ENCODE measurements around the gene GMDS. TPM values are rescaled to one million over a fixed set of nuclear protein-coding genes. Genes with fewer than 3 reads are reported as not detected.

The GMDS gene
- total RNA-seq, 2 donors from 2014 or later = 25.4 to 29.5 TPM

- Mint-ChIP-seq H3K4me3 (no peak overlapping the region), H3K4me1 (peaks cover 44% of the 10 kb centered on the region), H3K9me3 (no peaks in the 10 kb centered on the region), H3K36me3 (ENCODE audit: low read depth) (no peaks in the 10 kb centered on the region), H3K27me3 (ENCODE audit: insufficient read depth) (no peaks in the 10 kb centered on the region), H3K27ac (no peak overlapping the region)
- Histone ChIP-seq H3K36me3 (ENCODE audit: control insufficient read depth, insufficient read depth, low read length) (no peaks in the 10 kb centered on the region), H3K4me3 (ENCODE audit: low read length) (no peak overlapping the region), H3K9me3 (ENCODE audit: control insufficient read depth, low read length) (no peaks in the 10 kb centered on the region), H3K4me1 (ENCODE audit: control insufficient read depth, insufficient read depth, low read length) (peaks cover 9% of the 10 kb centered on the region), H3K27me3 (ENCODE audit: control insufficient read depth, insufficient read depth, low read length, poor library complexity, severe bottlenecking) (no peaks in the 10 kb centered on the region), H3K27ac (ENCODE audit: low read depth, low read length) (no peak overlapping the region), H3K9ac (ENCODE audit: extremely low read depth, low read length, poor library complexity, severe bottlenecking) (no peak overlapping the region)
- no peak for TF ChIP-seq CTCF (conservative IDR thresholded peaks at IDR 0.05)
- DNase-seq = no peak
- WGBS, 2 experiments (ENCODE audit: insufficient coverage in 1 of 2, insufficient read length in 1 of 2) = 91 to 96% methylated on average over 4 of the region's 4 CpGs
Observed at GRCh38 chr6:2229039-2229438, 16.4 kb downstream of the GMDS start.

GRCh38 chr6:2228392-2228791, 17.0 kb downstream of the GMDS start:
- H3K4me3 ChIP-seq (ENCODE audit: low read length) = no peak overlapping the region
- no peaks in the 10 kb centered on the region for H3K36me3 Mint-ChIP-seq (ENCODE audit: low read depth)
- H3K9me3 Mint-ChIP-seq = no peaks in the 10 kb centered on the region
- H3K4me1 Mint-ChIP-seq = peaks cover 50% of the 10 kb centered on the region
- H3K9me3 ChIP-seq (ENCODE audit: control insufficient read depth, low read length) = no peaks in the 10 kb centered on the region
- H3K4me3 Mint-ChIP-seq = no peak overlapping the region
- no peak overlapping the region for H3K9ac ChIP-seq (ENCODE audit: extremely low read depth, low read length, poor library complexity, severe bottlenecking)
- H3K27ac ChIP-seq (ENCODE audit: low read depth, low read length) = no peak overlapping the region
- H3K4me1 ChIP-seq (ENCODE audit: control insufficient read depth, insufficient read depth, low read length) = peaks cover 12% of the 10 kb centered on the region
- no peak for DNase-seq
- no peaks in the 10 kb centered on the region for H3K27me3 Mint-ChIP-seq (ENCODE audit: insufficient read depth)
- no peaks in the 10 kb centered on the region for H3K36me3 ChIP-seq (ENCODE audit: control insufficient read depth, insufficient read depth, low read length)
- no peak for TF ChIP-seq CTCF (conservative IDR thresholded peaks at IDR 0.05)
- WGBS, 2 experiments (ENCODE audit: insufficient coverage in 1 of 2, insufficient read length in 1 of 2) = 91 to 100% methylated on average over 1 to 2 of the region's 2 CpGs
- H3K27ac Mint-ChIP-seq = no peak overlapping the region
- H3K27me3 ChIP-seq (ENCODE audit: control insufficient read depth, insufficient read depth, low read length, poor library complexity, severe bottlenecking) = no peaks in the 10 kb centered on the region

- no peak for DNase-seq
- Mint-ChIP-seq H3K36me3 (ENCODE audit: low read depth) (no peaks in the 10 kb centered on the region), H3K4me3 (no peak overlapping the region), H3K27me3 (ENCODE audit: insufficient read depth) (no peaks in the 10 kb centered on the region), H3K27ac (no peak overlapping the region), H3K9me3 (no peaks in the 10 kb centered on the region), H3K4me1 (peaks cover 64% of the 10 kb centered on the region)
- Histone ChIP-seq H3K36me3 (ENCODE audit: control insufficient read depth, insufficient read depth, low read length) (no peaks in the 10 kb centered on the region), H3K27me3 (ENCODE audit: control insufficient read depth, insufficient read depth, low read length, poor library complexity, severe bottlenecking) (no peaks in the 10 kb centered on the region), H3K27ac (ENCODE audit: low read depth, low read length) (no peak overlapping the region), H3K4me1 (ENCODE audit: control insufficient read depth, insufficient read depth, low read length) (peaks cover 12% of the 10 kb centered on the region), H3K9me3 (ENCODE audit: control insufficient read depth, low read length) (no peaks in the 10 kb centered on the region), H3K4me3 (ENCODE audit: low read length) (no peak overlapping the region), H3K9ac (ENCODE audit: extremely low read depth, low read length, poor library complexity, severe bottlenecking) (no peak overlapping the region)
- WGBS, 2 experiments (ENCODE audit: insufficient coverage in 1 of 2, insufficient read length in 1 of 2) = 100% methylated on average over 1 of the region's 2 CpGs
- no peak for TF ChIP-seq CTCF (conservative IDR thresholded peaks at IDR 0.05)
Observed at GRCh38 chr6:2226775-2227174, 18.6 kb downstream of the GMDS start.

Measured in endodermal cell (in vitro differentiated cells).